Hepatocyte (in vitro differentiated cells): ENCODE data around the gene SAP30BP.

Experiments used
- CTCF ChIP-seq: fragments of 200-600 bp; sonication (generic); IDR thresholded peaks from 2 replicates; pipeline ENCODE4 v1.5.1; 2016; ENCODE audit warnings: antibody characterized with exemption, mild to moderate bottlenecking; ENCODE audit not compliant: poor library complexity
- EZH2 ChIP-seq: fragments of 200-600 bp; sonication (generic); IDR thresholded peaks from 2 replicates; pipeline ENCODE4 v1.6.1; 2016; ENCODE audit warnings: antibody characterized with exemption, mild to moderate bottlenecking, borderline replicate concordance

- TF ChIP-seq CTCF (no peak), EZH2 (no peak)
These were observed 3.0 kb upstream of the SAP30BP start for GRCh38 chr17:75664099-75664549.
